Peyer's patch (tissue), 4 donors: ENCODE data around the gene ALG1.

ENCODE experiments used
- CTCF ChIP-seq, 6 experiments: fragments of 450-650 bp in 4 of 6; fragments of 200-600 bp in 2 of 6; sonication (generic) in 1 of 6; IDR thresholded peaks; one replicate each; pipeline ENCODE4 v1.5.1; 2017 to 2019; ENCODE audit warnings: antibody characterized with exemption in 6 of 6, mild to moderate bottlenecking in 3 of 6, moderate library complexity in 1 of 6
- POLR2A ChIP-seq, 2 donors: fragments of 450-650 bp; IDR thresholded peaks; one replicate each; pipeline ENCODE4 v1.5.1; 2017; ENCODE audit warnings: antibody characterized with exemption in 2 of 2, mild to moderate bottlenecking in 2 of 2, moderate library complexity in 2 of 2

GRCh38 chr16:5046914-5047313 lies 24.7 kb upstream of the ALG1 start:
- no peak for TF ChIP-seq CTCF (IDR thresholded peaks at IDR 0.05)
- no peak for TF ChIP-seq POLR2A (IDR thresholded peaks at IDR 0.05)
